HG03571 (cell line): ENCODE measurements around the gene ARHGEF38.
A peak's percentile ranks its signal among the peaks of the same experiment; 100 is the strongest.
"Not testable (repeated sequence)": the region's sequence is repeated elsewhere in the genome, so short reads cannot be mapped to it uniquely, and the experiment has no call there.

Experiments
- ATAC-seq: cut with Tn5 transposase; IDR thresholded peaks from one replicate; pipeline ENCODE4 v1.9.1; 2021; ENCODE audit not compliant: unreplicated experiment

Gene ARHGEF38

DNA sequence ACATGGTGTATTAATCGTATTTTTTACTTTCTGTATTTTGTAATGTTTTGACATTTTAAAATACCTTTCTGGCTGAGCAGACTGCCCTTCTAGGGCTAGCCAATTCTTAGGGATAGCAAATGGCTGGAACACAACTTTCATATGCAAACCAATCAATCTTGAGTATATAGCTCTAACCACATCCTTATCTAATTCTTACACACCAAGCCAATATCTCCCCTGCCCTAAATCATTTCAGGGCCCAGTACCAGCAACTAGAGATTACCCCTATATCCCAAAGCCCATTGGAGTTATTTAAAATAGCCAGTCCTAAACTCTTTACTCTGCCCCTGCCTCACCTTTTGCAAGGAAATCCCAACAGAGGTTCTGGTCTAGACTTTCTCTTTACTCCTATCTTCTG lies 97.8 kb downstream of the ARHGEF38 start:
- no peak for ATAC-seq

DNA sequence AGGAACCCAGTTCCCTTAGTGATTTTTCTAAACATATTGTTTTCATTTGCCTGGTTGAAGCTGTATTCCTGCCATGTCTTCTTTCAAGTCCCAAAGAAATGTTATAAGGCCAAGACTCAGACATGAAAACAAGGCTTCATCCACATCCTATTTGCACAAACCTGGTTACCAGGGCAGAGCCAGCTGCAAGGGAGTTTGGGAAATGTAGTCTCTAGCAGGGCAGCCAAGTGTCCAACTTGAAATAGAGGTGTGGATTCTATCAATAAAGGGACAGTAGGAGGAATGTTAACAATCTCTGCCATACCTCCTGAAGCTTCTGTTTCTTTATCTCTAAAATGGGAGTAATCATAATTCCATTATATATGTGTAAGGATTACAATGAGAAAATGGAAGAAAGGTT lies 99.5 kb downstream of the ARHGEF38 start:
- no peak for ATAC-seq

DNA sequence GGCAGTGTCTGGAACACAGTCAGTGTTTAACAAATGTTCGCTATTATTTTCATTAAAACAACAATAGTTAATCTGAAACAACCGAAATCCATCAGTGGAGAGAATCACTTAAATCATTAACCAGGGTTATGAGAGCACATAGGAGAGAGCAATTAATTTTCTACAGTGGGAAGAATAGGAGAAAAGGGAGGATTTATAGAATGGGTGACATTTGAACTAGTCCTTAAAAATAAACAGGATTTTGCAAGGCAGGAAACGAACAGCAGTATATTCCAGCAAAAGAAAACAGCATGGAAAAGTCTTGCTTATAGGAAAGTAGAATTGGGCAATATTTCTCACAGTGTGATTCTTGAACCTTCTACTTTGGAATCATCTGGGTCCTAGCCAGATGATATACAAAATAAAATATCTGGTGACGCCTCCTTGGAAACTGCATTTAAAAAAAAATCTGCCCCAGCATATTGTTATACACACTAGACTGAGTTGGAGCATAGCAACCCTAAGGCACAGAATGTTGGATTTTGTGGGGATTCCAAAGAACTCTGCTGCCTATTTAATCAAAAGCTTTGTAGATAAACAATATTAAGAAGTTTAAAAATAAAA lies 100.0 kb downstream of the ARHGEF38 start:
- no peak for ATAC-seq

DNA sequence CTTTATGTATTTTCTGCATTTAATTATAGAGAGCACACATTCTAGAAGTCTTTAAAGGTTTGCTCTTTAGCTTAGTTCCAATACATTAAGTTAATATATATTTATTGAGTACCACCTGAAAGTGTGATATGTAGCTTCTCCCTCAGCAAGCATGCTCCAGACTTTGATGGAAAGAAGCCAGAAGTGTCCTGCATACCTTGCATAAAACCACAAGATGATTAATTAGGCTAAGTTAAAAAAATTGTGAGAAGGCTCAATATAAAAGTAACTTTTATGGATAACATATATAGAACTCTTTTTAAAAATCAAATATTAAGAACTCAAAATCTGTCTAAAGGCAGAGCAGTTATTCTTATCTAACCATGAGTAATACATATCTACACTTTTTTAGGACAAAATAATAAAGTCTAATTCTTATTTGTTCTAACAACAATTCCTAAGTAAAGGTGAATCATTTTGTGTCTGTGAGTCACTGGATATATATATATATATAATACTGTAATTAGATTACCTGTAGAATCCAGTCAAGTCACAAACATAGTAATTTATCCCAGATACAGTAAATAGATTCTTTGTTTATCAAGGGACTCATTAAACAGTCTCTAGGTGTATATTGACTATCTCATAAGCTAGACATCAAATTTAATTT lies 104.8 kb downstream of the ARHGEF38 start:
- ATAC-seq: no peak

DNA sequence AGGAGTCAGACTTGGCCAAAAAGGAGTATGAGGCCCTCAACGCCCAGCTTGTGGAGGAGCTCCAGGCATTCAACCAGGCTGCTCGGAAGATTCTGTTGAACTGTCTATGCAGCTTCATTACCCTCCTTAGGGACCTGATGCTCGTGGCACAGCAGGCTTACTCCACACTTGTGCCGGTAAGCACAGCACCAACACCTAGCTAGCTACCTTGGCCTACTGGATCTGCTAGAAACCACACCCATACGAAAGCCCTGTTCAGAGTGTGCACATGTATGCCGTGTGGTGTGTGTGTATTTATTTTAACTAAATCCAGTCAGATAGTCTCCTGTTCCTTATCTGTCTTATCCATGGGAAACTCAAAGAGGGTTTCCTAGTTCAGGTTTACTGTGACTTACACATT lies 106.8 kb downstream of the ARHGEF38 start:
- no peak for ATAC-seq

DNA sequence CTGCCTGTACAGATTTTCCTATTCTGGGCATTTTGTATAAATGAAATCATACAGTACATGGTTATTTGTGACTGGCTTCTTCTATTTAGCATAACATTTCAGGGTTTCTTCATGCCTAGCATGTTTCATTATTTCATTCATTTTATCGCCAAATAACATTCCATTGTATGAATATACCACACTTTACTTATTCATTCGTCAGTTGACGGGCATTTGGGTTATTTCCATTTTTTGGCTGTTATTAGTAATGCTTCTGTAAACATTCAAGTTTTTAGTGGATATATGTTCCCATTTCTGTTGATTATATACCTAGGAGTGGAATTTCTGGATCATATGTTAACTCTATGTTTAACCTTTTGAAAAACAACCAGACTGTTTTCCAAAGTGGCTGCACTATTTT lies 108.6 kb downstream of the ARHGEF38 start:
- no peak for ATAC-seq

DNA sequence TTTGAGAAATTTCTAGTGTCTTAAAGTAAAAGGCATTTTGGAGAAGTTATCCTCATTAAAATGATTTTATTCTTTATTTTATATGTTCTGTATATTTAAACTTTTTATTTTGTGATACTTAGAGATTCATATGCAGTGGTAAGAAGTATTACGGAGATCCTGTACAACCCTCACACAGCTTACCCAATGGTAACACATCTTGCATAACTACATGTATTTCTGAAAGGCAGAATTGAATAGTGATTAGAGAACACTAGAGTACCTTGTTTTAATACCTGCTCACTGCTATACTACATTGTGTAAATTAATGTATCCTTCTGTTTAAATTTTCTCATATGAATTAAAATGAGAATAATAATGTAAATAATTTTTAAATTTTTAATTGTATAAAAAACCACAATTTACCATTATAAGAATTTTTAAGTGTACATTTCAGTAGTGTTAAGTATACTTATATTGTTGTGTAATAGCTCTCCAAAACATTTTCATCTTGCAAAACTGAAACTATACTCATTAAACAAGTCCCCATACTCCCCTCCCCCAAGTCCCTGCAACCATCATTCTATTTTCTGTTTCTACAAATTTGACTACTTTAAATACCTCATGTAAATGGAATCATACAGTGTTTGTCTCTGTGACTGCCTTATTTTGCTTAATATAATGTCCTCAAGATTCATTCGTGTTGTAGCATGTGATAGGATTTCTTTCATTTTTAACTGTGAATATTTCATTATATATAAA lies 110.7 kb downstream of the ARHGEF38 start:
- ATAC-seq: no peak

DNA sequence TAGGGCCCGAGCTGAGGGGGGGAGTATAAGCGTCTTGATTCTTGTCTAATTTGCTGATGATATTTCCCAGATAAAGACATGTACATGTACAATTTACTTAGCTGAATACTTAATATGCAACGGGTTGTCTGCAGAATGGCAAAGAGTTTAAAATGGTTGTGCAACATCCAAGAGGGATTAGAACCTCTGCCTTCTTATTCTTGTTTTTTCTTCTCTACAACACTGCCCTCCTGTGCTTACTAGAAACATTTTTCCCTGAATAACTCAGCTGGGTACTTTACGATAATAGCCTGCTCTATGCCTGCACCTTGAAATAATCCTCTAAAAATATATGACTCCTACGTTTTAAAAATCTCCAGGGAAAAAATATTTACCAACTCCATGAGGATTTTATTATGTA lies 114.3 kb downstream of the ARHGEF38 start:
- no peak for ATAC-seq

DNA sequence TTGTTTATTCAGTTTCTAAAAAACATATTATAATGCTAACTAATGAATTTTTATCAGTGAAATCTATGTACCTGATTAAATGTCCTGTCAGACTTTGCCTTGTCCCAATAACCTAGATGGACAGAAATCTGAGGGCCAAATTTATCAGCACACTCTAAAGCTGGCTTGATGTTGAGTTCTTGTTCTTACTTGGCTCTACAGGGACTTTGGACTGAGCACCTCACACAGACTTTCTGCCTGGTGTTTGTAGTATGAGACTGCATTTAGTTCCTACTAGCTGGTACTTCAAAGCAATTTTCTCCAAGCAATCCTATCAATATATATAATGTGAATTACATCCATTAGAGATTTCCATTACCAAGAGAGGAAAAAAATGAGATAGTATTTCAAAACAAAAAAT lies 118.3 kb downstream of the ARHGEF38 start:
- ATAC-seq: no peak

DNA sequence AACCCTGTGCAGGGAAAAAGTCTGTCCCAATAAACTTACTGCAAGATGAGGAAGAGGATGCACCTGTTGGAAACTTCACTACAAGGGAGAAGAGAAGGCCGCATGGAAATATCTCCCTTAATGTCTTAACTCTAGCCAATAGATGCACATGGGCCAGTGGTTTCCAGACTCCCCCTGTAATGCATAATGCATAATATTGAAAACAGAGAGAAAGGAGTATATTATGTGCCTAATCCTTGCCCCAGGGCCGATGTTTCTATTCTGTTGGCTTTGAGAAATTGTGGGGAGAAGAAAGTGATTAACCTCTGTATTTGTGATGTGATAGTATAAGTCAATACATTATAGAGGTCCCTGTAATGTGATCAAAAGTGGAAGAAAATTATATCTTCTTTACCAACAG lies 118.9 kb downstream of the ARHGEF38 start:
- ATAC-seq: no peak

DNA sequence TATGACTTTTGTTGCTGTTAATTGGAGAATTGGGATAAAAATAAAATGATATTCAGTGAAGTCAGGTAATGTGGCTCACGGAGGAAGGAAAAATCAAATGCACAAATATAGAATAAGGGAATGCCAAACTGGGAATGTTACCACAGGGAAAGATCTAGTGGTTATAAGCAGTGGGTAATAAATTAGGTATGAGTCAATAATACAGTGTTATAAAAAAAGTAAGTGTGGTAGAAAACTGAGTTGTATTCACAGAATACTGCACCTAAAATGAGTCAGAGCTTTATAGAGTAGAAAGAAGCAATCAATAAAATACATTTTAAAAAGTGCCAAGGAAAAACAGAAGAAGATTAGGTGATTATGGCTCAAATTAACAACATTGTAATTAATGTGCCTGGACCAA lies 121.6 kb downstream of the ARHGEF38 start:
- no peak for ATAC-seq

DNA sequence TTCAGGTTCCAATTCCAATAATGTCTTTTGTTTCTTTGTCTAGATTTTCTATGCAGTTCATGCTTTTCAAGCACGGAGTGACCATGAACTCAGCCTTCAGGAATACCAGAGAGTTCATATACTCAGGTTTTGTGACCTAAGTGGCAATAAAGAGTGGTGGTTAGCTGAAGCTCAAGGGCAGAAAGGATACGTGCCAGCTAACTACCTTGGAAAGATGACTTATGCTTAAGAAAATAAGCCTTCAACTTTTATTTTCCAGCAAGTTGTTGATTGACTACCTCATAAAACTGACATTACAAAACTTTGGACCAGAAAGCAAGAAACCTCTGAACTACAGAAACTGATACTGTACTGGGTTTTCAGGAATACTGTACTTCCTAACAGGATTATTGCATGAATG lies 125.3 kb downstream of the ARHGEF38 start:
- no peak for ATAC-seq

DNA sequence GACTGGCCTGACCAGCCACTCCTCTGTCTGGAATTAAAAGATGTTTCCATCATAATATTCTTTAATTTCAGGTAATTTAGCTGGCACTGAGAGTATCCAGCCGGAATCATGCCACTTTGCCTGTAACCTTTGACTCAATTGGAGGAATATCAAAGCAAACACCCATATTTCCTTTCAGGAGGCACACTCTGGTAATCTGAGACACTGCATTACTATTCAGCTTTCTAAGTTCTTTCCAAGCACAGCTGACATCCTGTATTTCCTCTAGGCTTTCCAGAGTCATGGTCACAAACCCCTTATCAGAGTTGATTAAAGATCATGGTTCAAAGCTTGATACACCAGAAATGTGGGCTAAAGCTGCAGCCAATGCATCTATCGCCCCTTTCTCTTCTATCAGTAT lies 126.8 kb downstream of the ARHGEF38 start:
- ATAC-seq: no peak

DNA sequence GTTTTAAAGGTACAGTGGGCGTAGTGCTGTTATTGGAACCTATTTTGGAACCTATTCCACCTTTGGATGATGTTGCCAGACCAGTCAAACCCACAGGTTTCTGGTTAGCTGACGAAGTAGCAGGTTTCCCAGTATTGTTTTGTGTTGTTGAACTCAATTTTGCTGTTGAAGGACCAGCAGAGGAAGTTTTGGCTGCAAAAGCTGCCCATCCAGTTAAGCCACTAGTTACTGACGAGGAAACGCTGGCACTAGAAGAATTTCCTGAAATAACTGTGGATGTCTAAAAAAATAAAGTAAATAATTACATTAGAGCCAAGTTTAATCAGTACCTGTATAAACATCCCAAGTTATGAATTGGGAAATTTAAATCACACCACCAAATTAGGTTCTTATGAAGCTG lies 130.6 kb downstream of the ARHGEF38 start:
- ATAC-seq: no peak

DNA sequence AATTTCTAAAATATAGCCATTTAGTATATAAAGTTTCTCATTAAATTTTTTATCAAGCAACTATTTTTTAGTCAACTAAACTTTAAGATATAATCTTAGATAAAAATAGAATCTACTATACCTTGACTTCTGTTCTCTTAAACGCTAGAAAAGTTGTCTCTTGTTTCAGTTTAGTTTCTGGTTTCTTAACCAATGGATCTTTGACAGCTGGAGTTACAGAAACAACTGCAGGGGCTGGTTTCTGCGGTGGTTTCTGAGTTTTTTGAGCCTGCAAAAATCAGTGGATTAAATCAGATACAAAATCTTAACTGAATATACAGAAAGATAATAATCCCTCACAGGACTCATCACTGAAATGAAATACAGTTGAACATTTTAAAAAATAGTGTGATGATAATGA lies 134.2 kb downstream of the ARHGEF38 start:
- ATAC-seq: no peak

DNA sequence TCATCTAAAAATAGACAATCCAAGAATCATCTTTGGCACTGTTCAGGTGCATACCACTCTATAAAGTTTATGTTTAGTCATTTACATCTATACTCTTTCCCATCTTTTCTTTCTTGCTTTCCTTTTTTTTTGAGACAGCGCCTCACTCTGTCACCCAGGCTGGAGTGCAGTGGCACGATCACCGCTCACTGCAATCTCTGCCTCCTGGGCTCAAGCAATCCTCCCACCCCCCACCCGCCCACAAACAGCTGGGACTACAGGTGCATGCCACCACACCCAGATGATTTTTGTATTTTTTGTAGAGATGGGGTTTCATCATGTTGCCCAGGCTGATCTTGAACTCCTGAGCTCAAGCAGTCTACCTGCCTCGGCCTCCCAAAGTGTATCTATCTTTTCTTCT lies 142.4 kb downstream of the ARHGEF38 start:
- not testable (repeated sequence) for ATAC-seq

DNA sequence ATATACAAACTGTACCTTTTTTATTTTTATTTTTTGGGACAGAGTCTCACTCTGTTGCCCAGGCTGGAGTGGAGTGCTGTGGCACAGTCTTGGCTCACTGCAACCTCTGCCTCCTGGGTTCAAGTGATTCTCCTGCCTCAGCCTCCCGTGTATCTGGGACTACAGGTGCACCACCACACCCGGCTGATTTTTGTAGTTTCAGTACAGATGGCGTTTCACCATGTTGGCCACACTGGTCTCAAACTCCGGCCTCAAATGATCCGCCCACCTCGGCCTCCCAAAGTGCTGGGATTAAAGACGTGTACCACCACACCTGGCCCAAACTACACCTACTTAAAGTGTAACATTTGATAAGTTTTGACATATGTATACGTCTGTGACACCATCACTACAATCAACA lies 143.4 kb downstream of the ARHGEF38 start:
- not testable (repeated sequence) for ATAC-seq

DNA sequence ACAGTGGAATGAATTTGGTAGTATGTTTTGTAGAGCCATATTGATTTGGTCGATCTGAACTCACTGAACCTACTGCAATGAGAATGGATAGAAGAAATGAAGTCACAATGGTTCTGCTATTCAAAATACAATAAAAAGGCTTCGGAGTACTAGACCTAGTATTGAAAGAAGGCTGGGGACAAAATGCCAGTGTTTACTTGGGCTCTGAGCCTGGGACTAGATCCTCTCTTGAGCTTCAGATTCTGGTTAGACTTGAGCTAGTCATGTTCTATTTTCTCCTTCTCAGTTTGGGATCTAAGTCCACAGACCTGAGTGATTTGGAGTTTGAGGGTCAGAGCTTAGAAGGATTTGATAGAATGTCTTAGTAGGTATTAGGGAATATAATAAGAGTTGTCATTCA lies 146.2 kb downstream of the ARHGEF38 start:
- ATAC-seq: no peak

DNA sequence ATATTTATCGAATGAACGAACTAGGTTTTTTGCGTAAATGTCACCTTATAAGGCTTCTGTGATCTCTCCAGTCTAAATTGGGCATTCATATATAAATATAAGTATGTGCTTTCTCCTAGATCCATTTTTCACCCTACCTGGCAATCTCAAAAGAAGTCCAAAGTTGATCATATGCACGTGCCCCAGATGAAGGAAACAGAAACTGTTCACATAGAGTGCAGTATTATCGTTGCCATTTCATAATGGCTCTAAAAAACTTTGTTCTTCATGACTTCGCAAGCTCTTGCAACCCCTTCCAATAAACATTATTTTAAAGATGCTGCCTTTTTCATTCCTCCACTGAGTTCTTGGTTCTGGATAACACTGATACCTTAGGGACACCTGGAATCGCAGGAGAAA lies 155.4 kb downstream of the ARHGEF38 start:
- no peak for ATAC-seq

DNA sequence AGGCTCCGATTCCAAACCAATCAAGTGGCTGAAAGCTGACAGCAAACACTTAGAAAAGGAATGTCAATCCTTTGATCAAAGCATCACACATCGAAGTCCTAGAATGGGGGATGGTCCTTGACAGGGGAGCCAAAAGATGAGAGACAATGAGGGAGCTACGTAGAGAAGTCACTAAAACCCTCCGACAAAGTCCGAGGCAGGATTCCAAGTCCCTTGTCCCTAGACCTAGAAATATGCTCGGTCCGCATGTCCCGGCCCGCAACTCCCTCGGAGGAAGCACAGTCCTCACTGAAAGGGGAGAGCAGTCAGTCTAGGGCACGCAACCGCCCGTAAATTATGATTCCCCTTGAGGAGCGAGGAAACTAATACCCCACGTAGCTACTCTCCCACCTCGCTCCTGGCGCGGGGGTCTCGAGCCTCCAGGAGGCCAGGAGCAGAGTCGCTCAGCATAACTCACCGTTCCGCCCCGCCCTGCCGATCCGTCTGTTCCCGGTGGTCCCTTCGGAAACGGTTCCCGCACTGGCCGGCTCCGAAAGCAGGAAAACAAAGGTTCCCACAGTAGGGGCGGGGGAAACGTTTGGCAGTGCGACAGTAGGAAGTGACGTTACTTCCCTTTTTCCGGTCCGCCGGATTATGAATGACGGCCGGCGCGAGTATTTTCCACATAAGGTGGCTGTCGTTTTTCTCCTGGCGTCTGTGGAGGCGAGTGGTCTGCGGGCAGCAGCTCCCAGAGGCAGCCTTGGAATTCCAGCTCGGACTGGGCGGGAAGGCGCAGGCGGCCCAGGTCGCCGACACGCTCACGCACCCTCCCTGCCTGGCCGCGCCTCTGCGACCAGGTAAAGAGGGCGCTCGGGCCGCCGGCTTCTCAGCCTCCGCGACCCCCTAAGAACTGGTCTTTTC lies 156.0 kb downstream of the ARHGEF38 start, which contains the start of the genes GSTCD and INTS12:
Gene GSTCD, plus strand, starts transcription at position 604 of the 900 bp plus-strand sequence. CDS start 8,830 bp downstream, outside the sequence.
Gene INTS12, minus strand, starts transcription at position 509 of the 900 bp plus-strand sequence. CDS start 8,684 bp downstream, outside the sequence.
- peak; percentile 77 for ATAC-seq

DNA sequence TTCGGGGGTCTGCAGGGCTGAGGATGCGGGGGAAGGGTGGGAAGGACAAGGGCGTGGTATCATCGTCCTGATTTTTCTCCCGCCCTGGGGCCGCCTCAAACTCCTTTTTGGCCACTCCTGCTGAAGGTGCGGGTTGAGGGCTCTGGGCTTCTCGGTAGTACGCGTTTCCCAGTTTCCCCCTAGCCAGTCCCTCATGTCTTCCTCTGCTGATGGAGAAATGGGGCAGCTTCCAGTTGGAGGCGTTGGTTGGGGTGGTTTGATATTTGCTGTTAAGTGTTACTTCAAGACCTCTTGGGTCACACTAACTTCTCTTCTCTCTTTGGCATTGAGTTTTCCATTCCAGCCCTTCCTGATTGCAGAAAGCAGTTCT lies 156.6 kb downstream of the ARHGEF38 start:
- ATAC-seq: peak; percentile 24
